ENCODE measurements around the gene CLCN1.

CLCN1 gene

GRCh38 chr7:143295870-143296269 is 20.0 kb upstream of the CLCN1 start:
- no peak for DNase-seq (ENCODE audit: low spot score)

GRCh38 chr7:143296686-143297085 is 19.2 kb upstream of the CLCN1 start:
- DNase-seq (ENCODE audit: low spot score): no peak

GRCh38 chr7:143299346-143299745 is 16.6 kb upstream of the CLCN1 start:
- DNase-seq (ENCODE audit: low spot score): no peak

- no peak for DNase-seq (ENCODE audit: low spot score)
Measured at GRCh38 chr7:143299840-143300239, 16.1 kb upstream of the CLCN1 start.

GRCh38 chr7:143300959-143301935 is 14.7 kb upstream of the CLCN1 start:
- no peak for DNase-seq (ENCODE audit: low spot score)

GRCh38 chr7:143303733-143304132 is 12.2 kb upstream of the CLCN1 start:
- no peak for DNase-seq (ENCODE audit: low spot score)

- DNase-seq (ENCODE audit: low spot score): no peak
Measured at GRCh38 chr7:143304938-143305337, 11.0 kb upstream of the CLCN1 start.

GRCh38 chr7:143305423-143306070 is 10.4 kb upstream of the CLCN1 start:
- DNase-seq (ENCODE audit: low spot score): peak; percentile 69

- no peak for DNase-seq (ENCODE audit: low spot score)
Measured at GRCh38 chr7:143308632-143309031, 7.3 kb upstream of the CLCN1 start.

- DNase-seq (ENCODE audit: low spot score): no peak
Measured at GRCh38 chr7:143314127-143314526, 1.8 kb upstream of the CLCN1 start.

- no peak for DNase-seq (ENCODE audit: low spot score)
Measured at GRCh38 chr7:143316492-143316891, 581 bp downstream of the CLCN1 start.

GRCh38 chr7:143318661-143319060 is 2.8 kb downstream of the CLCN1 start:
- no peak for DNase-seq (ENCODE audit: low spot score)

- DNase-seq (ENCODE audit: low spot score): no peak
Measured at GRCh38 chr7:143320620-143321019, 4.7 kb downstream of the CLCN1 start.

- no peak for DNase-seq (ENCODE audit: low spot score)
Measured at GRCh38 chr7:143321242-143321641, 5.3 kb downstream of the CLCN1 start.

- peak; percentile 27 for DNase-seq (ENCODE audit: low spot score)
Measured at GRCh38 chr7:143321734-143322133, 5.8 kb downstream of the CLCN1 start.

- no peak for DNase-seq (ENCODE audit: low spot score)
Measured at GRCh38 chr7:143322760-143323633, 7.1 kb downstream of the CLCN1 start.

GRCh38 chr7:143323653-143324052 is 7.7 kb downstream of the CLCN1 start:
- no peak for DNase-seq (ENCODE audit: low spot score)

GRCh38 chr7:143325240-143325639 is 9.3 kb downstream of the CLCN1 start:
- no peak for DNase-seq (ENCODE audit: low spot score)

GRCh38 chr7:143327903-143328302 is 12.0 kb downstream of the CLCN1 start:
- DNase-seq (ENCODE audit: low spot score): no peak

- no peak for DNase-seq (ENCODE audit: low spot score)
Measured at GRCh38 chr7:143329471-143330170, 13.7 kb downstream of the CLCN1 start.

- no peak for DNase-seq (ENCODE audit: low spot score)
Measured at GRCh38 chr7:143331179-143331801, 15.4 kb downstream of the CLCN1 start.
